Ishikawa (cell line): ENCODE measurements around the gene DLST.

Experiments used
- CEBPB ChIP-seq: IDR thresholded peaks from 2 replicates; pipeline ENCODE4 v1.6.1; 2012
- CREB1 ChIP-seq: IDR thresholded peaks from 2 replicates; pipeline ENCODE4 v1.6.1; 2012; ENCODE audit warnings: low read depth
- EGR1 ChIP-seq: IDR thresholded peaks from 2 replicates; pipeline ENCODE4 v1.6.1; 2012
- EP300 ChIP-seq: IDR thresholded peaks from 2 replicates; pipeline ENCODE4 v1.6.1; 2012; ENCODE audit warnings: borderline replicate concordance
- FOXM1 ChIP-seq: IDR thresholded peaks from 2 replicates; pipeline ENCODE4 v1.6.1; 2012; ENCODE audit warnings: low read depth, borderline replicate concordance
- MAX ChIP-seq: IDR thresholded peaks from 2 replicates; pipeline ENCODE4 v1.6.1; 2012
- NFIC ChIP-seq: IDR thresholded peaks from 2 replicates; pipeline ENCODE4 v1.6.1; 2012
- RAD21 ChIP-seq: IDR thresholded peaks from 2 replicates; pipeline ENCODE4 v1.6.1; 2012; ENCODE audit warnings: low read depth
- REST ChIP-seq: IDR thresholded peaks from 2 replicates; pipeline ENCODE4 v1.6.1; 2012; ENCODE audit warnings: low read depth, mild to moderate bottlenecking
- TAF1 ChIP-seq: IDR thresholded peaks from 2 replicates; pipeline ENCODE4 v1.6.1; 2012; ENCODE audit warnings: low read depth, mild to moderate bottlenecking
- TCF12 ChIP-seq: IDR thresholded peaks from 2 replicates; pipeline ENCODE4 v1.6.1; 2012; ENCODE audit warnings: low read depth
- TEAD4 ChIP-seq: IDR thresholded peaks from 2 replicates; pipeline ENCODE4 v1.6.1; 2012
- USF1 ChIP-seq: IDR thresholded peaks from 2 replicates; pipeline ENCODE4 v1.6.1; 2012
- YY1 ChIP-seq: IDR thresholded peaks from 2 replicates; pipeline ENCODE4 v1.6.1; 2012; ENCODE audit warnings: low read depth
- ZBTB7A ChIP-seq: IDR thresholded peaks from 2 replicates; pipeline ENCODE4 v1.6.1; 2012; ENCODE audit warnings: low read depth

DLST gene

GRCh38 chr14:74855945-74856344 is 25.8 kb upstream of the DLST start:
- TF ChIP-seq TEAD4, result no peak
- no peak for TF ChIP-seq FOXM1
- TF ChIP-seq TAF1, result no peak
- TF ChIP-seq RAD21, result no peak
- no peak for TF ChIP-seq REST
- no peak for TF ChIP-seq EGR1
- no peak for TF ChIP-seq YY1
- TF ChIP-seq MAX, result no peak
- no peak for TF ChIP-seq ZBTB7A
- no peak for TF ChIP-seq NFIC
- TF ChIP-seq CREB1, result no peak
- TF ChIP-seq USF1, result no peak
- no peak for TF ChIP-seq CEBPB

- TF ChIP-seq TAF1 (no peak), TEAD4 (no peak), YY1 (no peak), MAX (no peak), EP300 (no peak)
These were observed 25.4 kb upstream of the DLST start for GRCh38 chr14:74856366-74856765.

- TF ChIP-seq USF1 (no peak), CEBPB (no peak)
These were observed 23.7 kb upstream of the DLST start for GRCh38 chr14:74858022-74858421.

GRCh38 chr14:74859757-74860552 is 21.8 kb upstream of the DLST start:
- TF ChIP-seq EP300, result no peak
- no peak for TF ChIP-seq TCF12
- TF ChIP-seq EGR1, result no peak
- TF ChIP-seq MAX, result no peak
- no peak for TF ChIP-seq USF1
- no peak for TF ChIP-seq NFIC
- TF ChIP-seq YY1, result no peak
- TF ChIP-seq FOXM1, result no peak
- no peak for TF ChIP-seq REST
- TF ChIP-seq ZBTB7A, result no peak
- TF ChIP-seq RAD21, result no peak
- TF ChIP-seq CREB1, result no peak

GRCh38 chr14:74860899-74861733 is 20.6 kb upstream of the DLST start:
- TF ChIP-seq FOXM1 (no peak), CEBPB (peak; percentile 13; the same call in 1 of the 2 replicates), RAD21 (peak; percentile 88)

- TF ChIP-seq NFIC (no peak), CREB1 (no peak), ZBTB7A (no peak)
These were observed 20.0 kb upstream of the DLST start for GRCh38 chr14:74861734-74862090.
